Urinary bladder (tissue), 4 donors: Measurements from ENCODE around the gene THRAP3. TPM values are rescaled to one million over a fixed set of nuclear protein-coding genes. Genes with fewer than 3 reads are reported as not detected.
A peak's percentile ranks its signal among the peaks of the same experiment; 100 is the strongest.
"Not testable (repeated sequence)": the region's sequence is repeated elsewhere in the genome, so short reads cannot be mapped to it uniquely, and the experiment has no call there.

Source experiments
- DNase-seq: peaks from one replicate; pipeline ENCODE4 v3.0.0-alpha.2; 2015; ENCODE audit errors: extremely low spot score
- H3K27ac ChIP-seq: one replicate; pipeline ENCODE4 v1.5.1; 2013; ENCODE audit warnings: low read depth, mild to moderate bottlenecking, moderate library complexity
- H3K36me3 ChIP-seq: one replicate; pipeline ENCODE4 v1.6.1; 2013; ENCODE audit warnings: mild to moderate bottlenecking, moderate library complexity; ENCODE audit not compliant: insufficient read depth
- H3K4me1 ChIP-seq: one replicate; pipeline ENCODE4 v1.6.1; 2013; ENCODE audit warnings: mild to moderate bottlenecking, moderate library complexity; ENCODE audit not compliant: insufficient read depth
- H3K4me3 ChIP-seq: one replicate; pipeline ENCODE4 v1.5.1; 2013; ENCODE audit warnings: low read depth, low read length
- WGBS: extraction: QIAGEN DNeasy Blood & Tissue Kit; methylation state at CpG from one replicate; pipeline ENCODE4 v1.1.7; 2013; 5-methylcytosine and 5-hydroxymethylcytosine counted together
- polyA plus RNA-seq: library from polyadenylated mRNA; stranded (reverse); fragments of 200-250 nt; gene quantifications from one replicate; pipeline ENCODE4 v1.2.3, GENCODE V29; 2013
- total RNA-seq: library from RNA; depleted of rRNA; stranded (reverse); fragments of >200 nt; gene quantifications from one replicate; pipeline ENCODE4 v1.2.3, GENCODE V29; 2014
- donor health status: healthy with polysubstance abuse.
- donor health status: healthy.

The THRAP3 gene
- total and polyA plus RNA-seq, 2 donors = 52.4 to 67.3 TPM

GRCh38 chr1:36196805-36197204, 27.4 kb upstream of the THRAP3 start:
- H3K27ac ChIP-seq, H3K36me3 ChIP-seq, H3K4me3 ChIP-seq, H3K4me1 ChIP-seq, DNase-seq: not testable (repeated sequence)
- WGBS = 91% methylated on average over 12 of the region's 12 CpGs

GRCh38 chr1:36198641-36199040, 25.6 kb upstream of the THRAP3 start:
- no peak for DNase-seq
- WGBS = 94% methylated on average over 5 of the region's 5 CpGs

GRCh38 chr1:36199934-36200741, 24.1 kb upstream of the THRAP3 start:
- Histone ChIP-seq H3K4me3 (no peak overlapping the region), H3K27ac (no peak overlapping the region), H3K36me3 (no peaks in the 10 kb centered on the region), H3K4me1 (no peaks in the 10 kb centered on the region)
- no peak for DNase-seq
- WGBS = 53% methylated on average over 13 of the region's 13 CpGs

More at GRCh38 chr1:36198641-36199040, 25.6 kb upstream of the THRAP3 start:
- Histone ChIP-seq H3K4me3 (no peak overlapping the region), H3K4me1 (no peaks in the 10 kb centered on the region), H3K27ac (no peak overlapping the region), H3K36me3 (no peaks in the 10 kb centered on the region)

GRCh38 chr1:36203027-36203553, 21.2 kb upstream of the THRAP3 start:
- no peak overlapping the region for H3K4me3 ChIP-seq
- no peaks in the 10 kb centered on the region for H3K4me1 ChIP-seq
- DNase-seq = no peak
- no peak overlapping the region for H3K27ac ChIP-seq
- 95% methylated on average over 3 of the region's 3 CpGs for WGBS
- H3K36me3 ChIP-seq = no peaks in the 10 kb centered on the region

GRCh38 chr1:36203554-36204346, 20.5 kb upstream of the THRAP3 start:
- H3K4me3 ChIP-seq = no peak overlapping the region
- no peaks in the 10 kb centered on the region for H3K4me1 ChIP-seq
- no peaks in the 10 kb centered on the region for H3K36me3 ChIP-seq
- DNase-seq = no peak
- WGBS = 45% methylated on average over 10 of the region's 10 CpGs
- H3K27ac ChIP-seq = no peak overlapping the region

GRCh38 chr1:36204347-36204909, 19.8 kb upstream of the THRAP3 start:
- H3K27ac ChIP-seq = peak overlapping the region; percentile 27
- no peaks in the 10 kb centered on the region for H3K36me3 ChIP-seq
- H3K4me3 ChIP-seq = no peak overlapping the region
- H3K4me1 ChIP-seq = no peaks in the 10 kb centered on the region
- WGBS = 70% methylated on average over 6 of the region's 6 CpGs
- no peak for DNase-seq

GRCh38 chr1:36206323-36206858, 17.9 kb upstream of the THRAP3 start:
- WGBS = 86% methylated on average over 3 of the region's 3 CpGs

GRCh38 chr1:36207339-36207738, 16.9 kb upstream of the THRAP3 start:
- Histone ChIP-seq H3K4me1 (no peaks in the 10 kb centered on the region), H3K27ac (no peak overlapping the region), H3K4me3 (no peak overlapping the region), H3K36me3 (no peaks in the 10 kb centered on the region)
- 36% methylated on average over 6 of the region's 6 CpGs for WGBS
- no peak for DNase-seq

More at GRCh38 chr1:36206323-36206858, 17.9 kb upstream of the THRAP3 start:
- Histone ChIP-seq H3K4me1 (no peaks in the 10 kb centered on the region), H3K36me3 (no peaks in the 10 kb centered on the region), H3K27ac (no peak overlapping the region), H3K4me3 (no peak overlapping the region)
- no peak for DNase-seq

GRCh38 chr1:36208978-36209703, 15.1 kb upstream of the THRAP3 start:
- WGBS = 70% methylated on average over 6 of the region's 6 CpGs
- H3K27ac ChIP-seq = no peak overlapping the region

GRCh38 chr1:36211307-36211706, 12.9 kb upstream of the THRAP3 start:
- H3K4me1 ChIP-seq = no peaks in the 10 kb centered on the region
- H3K27ac ChIP-seq = no peak overlapping the region
- no peaks in the 10 kb centered on the region for H3K36me3 ChIP-seq
- no peak for DNase-seq
- no peak overlapping the region for H3K4me3 ChIP-seq
- 95% methylated on average over 3 of the region's 3 CpGs for WGBS

More at GRCh38 chr1:36208978-36209703, 15.1 kb upstream of the THRAP3 start:
- Histone ChIP-seq H3K4me3 (no peak overlapping the region), H3K36me3 (no peaks in the 10 kb centered on the region), H3K4me1 (no peaks in the 10 kb centered on the region)
- no peak for DNase-seq

GRCh38 chr1:36211841-36212240, 12.4 kb upstream of the THRAP3 start:
- Histone ChIP-seq H3K27ac (no peak overlapping the region), H3K36me3 (no peaks in the 10 kb centered on the region), H3K4me3 (no peak overlapping the region), H3K4me1 (no peaks in the 10 kb centered on the region)
- DNase-seq = no peak
- 79% methylated on average over 2 of the region's 2 CpGs for WGBS

- Histone ChIP-seq H3K4me3 (no peak overlapping the region), H3K4me1 (no peaks in the 10 kb centered on the region), H3K36me3 (no peaks in the 10 kb centered on the region), H3K27ac (no peak overlapping the region)
- DNase-seq = no peak
- 71% methylated on average over 2 of the region's 2 CpGs for WGBS
Observed at GRCh38 chr1:36212782-36213181, 11.5 kb upstream of the THRAP3 start.

GRCh38 chr1:36217670-36218069, 6.6 kb upstream of the THRAP3 start:
- H3K36me3 ChIP-seq = no peaks in the 10 kb centered on the region
- H3K4me1 ChIP-seq = no peaks in the 10 kb centered on the region
- no peak for DNase-seq
- 55% methylated on average over 2 of the region's 2 CpGs for WGBS
- H3K4me3 ChIP-seq = no peak overlapping the region
- no peak overlapping the region for H3K27ac ChIP-seq
